ENCODE data around the gene PPFIA4.

The PPFIA4 gene

DNA sequence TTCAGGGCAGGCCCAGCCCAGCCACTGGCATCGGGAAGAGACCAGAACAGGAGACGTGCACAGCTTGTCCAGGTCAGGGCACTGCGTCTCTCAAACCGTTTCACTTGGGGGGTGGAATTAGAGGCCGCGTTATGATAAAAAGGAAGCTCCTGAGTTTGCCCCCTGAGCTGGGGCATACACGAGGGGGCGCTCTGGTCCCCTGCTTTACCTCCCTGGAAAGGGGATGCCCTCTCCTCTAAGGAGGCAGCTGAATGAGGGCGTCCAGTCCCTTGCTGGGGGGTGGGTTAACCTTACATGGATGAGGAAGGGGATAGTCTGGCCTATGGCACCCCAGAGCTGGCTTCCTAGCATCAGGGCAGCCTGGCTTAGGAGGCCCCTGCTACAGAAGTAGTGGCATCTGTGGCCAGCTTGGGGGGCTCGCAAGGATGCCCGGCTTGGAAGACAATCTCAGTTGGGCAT, 57.2 kb downstream of the PPFIA4 start:
- H4K20me1 ChIP-seq (ENCODE audit: insufficient read depth, low read length) = 0 out of 2 replicates have a peak, but pooled peaks cover 3% of the 10 kb centered on the region
- no peaks in the 10 kb centered on the region for H3K79me2 ChIP-seq (ENCODE audit: insufficient read depth, low read length)
- H3K27me3 ChIP-seq (ENCODE audit: insufficient read depth, low read length, poor library complexity) = peaks cover 41% of the 10 kb centered on the region
- H3K36me3 ChIP-seq (ENCODE audit: insufficient read depth, low read length) = no peaks in the 10 kb centered on the region
- no peaks in the 10 kb centered on the region for H3K9me3 ChIP-seq (ENCODE audit: insufficient read depth, low read length, severe bottlenecking)
- TF ChIP-seq, protein P1, sequence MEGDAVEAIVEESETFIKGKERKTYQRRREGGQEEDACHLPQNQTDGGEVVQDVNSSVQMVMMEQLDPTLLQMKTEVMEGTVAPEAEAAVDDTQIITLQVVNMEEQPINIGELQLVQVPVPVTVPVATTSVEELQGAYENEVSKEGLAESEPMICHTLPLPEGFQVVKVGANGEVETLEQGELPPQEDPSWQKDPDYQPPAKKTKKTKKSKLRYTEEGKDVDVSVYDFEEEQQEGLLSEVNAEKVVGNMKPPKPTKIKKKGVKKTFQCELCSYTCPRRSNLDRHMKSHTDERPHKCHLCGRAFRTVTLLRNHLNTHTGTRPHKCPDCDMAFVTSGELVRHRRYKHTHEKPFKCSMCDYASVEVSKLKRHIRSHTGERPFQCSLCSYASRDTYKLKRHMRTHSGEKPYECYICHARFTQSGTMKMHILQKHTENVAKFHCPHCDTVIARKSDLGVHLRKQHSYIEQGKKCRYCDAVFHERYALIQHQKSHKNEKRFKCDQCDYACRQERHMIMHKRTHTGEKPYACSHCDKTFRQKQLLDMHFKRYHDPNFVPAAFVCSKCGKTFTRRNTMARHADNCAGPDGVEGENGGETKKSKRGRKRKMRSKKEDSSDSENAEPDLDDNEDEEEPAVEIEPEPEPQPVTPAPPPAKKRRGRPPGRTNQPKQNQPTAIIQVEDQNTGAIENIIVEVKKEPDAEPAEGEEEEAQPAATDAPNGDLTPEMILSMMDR (IDR thresholded peaks at IDR 0.05; ENCODE audit: borderline replicate concordance, extremely low read depth, low read length, poor library complexity, severe bottlenecking) = peak; percentile 8
- no peak for TF ChIP-seq EZH2 (IDR thresholded peaks at IDR 0.05; ENCODE audit: borderline replicate concordance, low read depth, low read length, severe bottlenecking)
- ATAC-seq (ENCODE audit: insufficient read depth, low read depth) (no peak), DNase-seq (no peak)
- H3K27ac ChIP-seq (ENCODE audit: low read length) = no peak overlapping the region
- H3K9ac ChIP-seq (ENCODE audit: low read depth, low read length) = no peak overlapping the region
- H3K4me3 ChIP-seq (ENCODE audit: low read depth in 1 of 2, low read length in 2 of 2) = no peak overlapping the region
- no peak overlapping the region for H3K4me2 ChIP-seq (ENCODE audit: insufficient read depth, low read length)
- H3K4me1 ChIP-seq (ENCODE audit: insufficient read depth, low read length) = no peaks in the 10 kb centered on the region
- no peak overlapping the region for H2AFZ ChIP-seq (ENCODE audit: low read depth, low read length)

DNA sequence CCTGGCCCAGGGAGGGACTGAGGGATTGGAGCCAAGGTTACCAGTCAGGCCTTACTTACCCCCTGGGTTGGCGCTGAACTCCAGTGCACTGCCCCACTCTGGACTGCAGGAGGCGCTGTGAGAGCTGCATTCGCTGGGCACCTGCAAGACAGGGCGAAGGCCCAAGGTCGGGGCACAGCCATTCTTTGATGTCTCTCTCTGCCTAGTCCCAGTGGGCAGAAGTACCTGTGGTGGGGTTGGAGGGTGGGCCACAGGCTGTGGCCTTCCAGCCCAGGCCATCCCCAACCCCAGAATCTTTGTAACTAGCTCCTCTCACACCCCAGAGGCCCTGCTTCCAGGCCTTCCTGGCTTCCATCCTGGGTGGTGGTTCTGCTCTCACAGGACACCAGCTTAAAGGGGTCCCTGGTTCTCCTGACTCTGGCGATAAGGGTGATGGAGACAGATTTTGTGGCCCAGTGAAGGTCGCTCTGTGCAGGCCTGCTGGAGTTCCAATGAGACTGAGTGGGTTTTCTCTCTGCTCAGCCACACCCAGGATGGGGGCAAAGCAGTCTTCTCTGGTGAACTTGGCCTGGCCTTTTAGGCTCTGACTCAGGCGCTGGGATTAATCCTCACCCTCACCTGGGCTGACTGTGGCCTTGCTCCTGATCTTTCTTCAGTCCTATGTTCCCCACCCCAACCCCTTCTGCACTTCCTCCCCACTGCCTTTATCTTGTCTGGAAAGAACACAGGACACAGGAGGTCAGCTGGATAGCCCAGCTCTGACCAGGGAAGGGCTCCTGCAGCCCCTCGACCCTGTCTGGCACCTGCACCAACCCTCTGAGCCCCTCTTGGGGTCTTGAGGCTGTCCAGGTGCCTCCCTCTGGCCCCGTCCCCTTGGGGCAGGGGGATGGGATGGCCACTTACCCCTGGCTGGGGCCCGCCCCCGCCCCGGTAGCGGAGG, 58.6 kb downstream of the PPFIA4 start:
- H3K36me3 ChIP-seq (ENCODE audit: insufficient read depth, low read length) = no peaks in the 10 kb centered on the region
- H3K79me2 ChIP-seq (ENCODE audit: insufficient read depth, low read length) = no peaks in the 10 kb centered on the region
- H2AFZ ChIP-seq (ENCODE audit: low read depth, low read length) = no peak overlapping the region
- H3K27me3 ChIP-seq (ENCODE audit: insufficient read depth, low read length, poor library complexity) = peaks cover 33% of the 10 kb centered on the region
- H3K27ac ChIP-seq (ENCODE audit: low read length) = no peak overlapping the region
- ATAC-seq (ENCODE audit: insufficient read depth, low read depth) (no peak; the same call in 2 of the 3 replicates), DNase-seq (peak; percentile 22)
- H3K4me3 ChIP-seq (ENCODE audit: low read depth in 1 of 2, low read length in 2 of 2) = no peak overlapping the region
- no peak overlapping the region for H3K9ac ChIP-seq (ENCODE audit: low read depth, low read length)
- no peaks in the 10 kb centered on the region for H3K9me3 ChIP-seq (ENCODE audit: insufficient read depth, low read length, severe bottlenecking)
- no peaks in the 10 kb centered on the region for H3K4me1 ChIP-seq (ENCODE audit: insufficient read depth, low read length)
- 0 out of 2 replicates have a peak, but pooled peaks cover 3% of the 10 kb centered on the region for H4K20me1 ChIP-seq (ENCODE audit: insufficient read depth, low read length)
- TF ChIP-seq EZH2 (IDR thresholded peaks at IDR 0.05; ENCODE audit: borderline replicate concordance, low read depth, low read length, severe bottlenecking) = no peak
- TF ChIP-seq, protein P1 (IDR thresholded peaks at IDR 0.05; ENCODE audit: borderline replicate concordance, extremely low read depth, low read length, poor library complexity, severe bottlenecking) = peak; percentile 66
- no peak overlapping the region for H3K4me2 ChIP-seq (ENCODE audit: insufficient read depth, low read length)

DNA sequence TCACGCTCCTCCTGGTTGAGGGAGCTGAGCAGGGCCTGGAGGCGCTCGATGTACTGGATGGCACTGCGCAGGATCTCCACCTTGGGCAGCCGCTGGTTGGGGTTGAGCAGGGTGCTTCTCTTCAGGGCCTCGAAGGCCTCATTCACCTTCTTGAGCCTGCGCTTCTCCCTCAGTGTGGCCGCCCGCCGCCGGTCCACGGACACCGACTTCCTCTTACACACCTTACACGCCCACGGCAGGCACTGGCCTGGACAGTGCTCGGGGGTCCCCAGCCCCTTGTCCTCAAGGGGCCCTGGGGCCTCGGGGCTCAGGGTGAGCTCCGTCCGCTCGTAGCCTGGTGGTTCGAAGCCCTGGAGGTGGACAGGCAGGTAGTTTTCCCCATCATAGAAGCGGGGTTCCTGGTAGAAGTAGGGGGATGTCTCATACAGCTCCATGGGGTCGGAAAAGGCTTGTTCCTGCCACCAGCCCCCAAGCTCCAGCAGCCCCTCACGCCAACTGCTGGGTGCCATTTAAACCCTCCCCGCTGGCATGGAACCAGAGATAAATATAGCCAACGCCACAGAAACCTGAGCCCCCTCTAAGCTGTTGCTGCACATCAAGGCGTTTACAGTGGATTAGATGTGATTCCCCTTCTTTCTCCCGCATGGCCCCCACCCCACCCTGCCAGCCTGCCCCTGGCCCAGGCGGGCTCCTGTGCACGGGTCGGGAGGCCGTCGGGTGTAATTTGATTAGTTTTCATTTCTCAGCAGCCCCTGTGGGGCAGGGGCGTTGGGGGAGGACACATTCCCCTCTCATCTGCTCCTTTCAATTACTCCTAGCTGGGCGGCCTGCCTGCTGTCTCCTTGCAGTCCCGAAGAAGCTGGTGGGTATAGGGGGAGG, 59.5 kb downstream of the PPFIA4 start, which contains the start of gene MYOG:
Gene MYOG, minus strand, starts transcription at position 485 of the 879 bp plus-strand sequence. Its CDS starts 51 bp downstream, at position 434.
- TF ChIP-seq EZH2 (IDR thresholded peaks at IDR 0.05; ENCODE audit: borderline replicate concordance, low read depth, low read length, severe bottlenecking) = no peak
- TF ChIP-seq, protein P1 (IDR thresholded peaks at IDR 0.05; ENCODE audit: borderline replicate concordance, extremely low read depth, low read length, poor library complexity, severe bottlenecking) = no peak
- H2AFZ ChIP-seq (ENCODE audit: low read depth, low read length) = no peak within 1 kb of the TSS
- ATAC-seq (ENCODE audit: insufficient read depth, low read depth) (no peak), DNase-seq (no peak)
- no peaks in the 10 kb centered on the region for H3K36me3 ChIP-seq (ENCODE audit: insufficient read depth, low read length)
- no peak within 1 kb of the TSS for H3K4me3 ChIP-seq (ENCODE audit: low read depth in 1 of 2, low read length in 2 of 2)
- H4K20me1 ChIP-seq (ENCODE audit: insufficient read depth, low read length) = 0 out of 2 replicates have a peak, but pooled peaks cover 3% of the 10 kb centered on the region
- no peak within 1 kb of the TSS for H3K4me2 ChIP-seq (ENCODE audit: insufficient read depth, low read length)
- no peaks in the 10 kb centered on the region for H3K9me3 ChIP-seq (ENCODE audit: insufficient read depth, low read length, severe bottlenecking)
- H3K27me3 ChIP-seq (ENCODE audit: insufficient read depth, low read length, poor library complexity) = peaks cover 30% of the 10 kb centered on the region
- H3K9ac ChIP-seq (ENCODE audit: low read depth, low read length) = no peak within 1 kb of the TSS
- no peak within 1 kb of the TSS for H3K27ac ChIP-seq (ENCODE audit: low read length)
- no peaks in the 10 kb centered on the region for H3K79me2 ChIP-seq (ENCODE audit: insufficient read depth, low read length)
- no peaks in the 10 kb centered on the region for H3K4me1 ChIP-seq (ENCODE audit: insufficient read depth, low read length)

Measured in DND-41 (cell line).